Measurements from ENCODE around the gene OR6K2.
"Not testable (repeated sequence)": the region's sequence is repeated elsewhere in the genome, so short reads cannot be mapped to it uniquely, and the experiment has no call there.

Gene OR6K2

GRCh38 chr1:158700552-158700951 lies at the start of gene OR6K2:
OR6K2 (minus strand) TSS chr1:158700652; CDS start chr1:158700652, 0 bp downstream.
- DNase-seq: no peak

- DNase-seq: no peak
These were observed 35.4 kb upstream of the OR6K2 start for GRCh38 chr1:158735848-158736247.

- no peak for DNase-seq
These were observed 32.1 kb upstream of the OR6K2 start for GRCh38 chr1:158732524-158732923.

- no peak for DNase-seq
These were observed 31.3 kb upstream of the OR6K2 start for GRCh38 chr1:158731707-158732106.

- no peak for DNase-seq
These were observed 30.0 kb upstream of the OR6K2 start for GRCh38 chr1:158730453-158730852.

- DNase-seq: no peak
These were observed 28.2 kb upstream of the OR6K2 start for GRCh38 chr1:158728510-158729225.

- no peak for DNase-seq
These were observed 24.0 kb upstream of the OR6K2 start for GRCh38 chr1:158724442-158724841.

GRCh38 chr1:158720620-158721019 lies 20.2 kb upstream of the OR6K2 start, which contains the start of gene OR6K3:
OR6K3 (minus strand) TSS chr1:158720720; CDS start chr1:158718115, 2,605 bp downstream.
- DNase-seq: no peak

GRCh38 chr1:158719664-158720063 lies 19.2 kb upstream of the OR6K2 start:
- no peak for DNase-seq

- DNase-seq: no peak
These were observed 16.9 kb upstream of the OR6K2 start for GRCh38 chr1:158717344-158717743.

GRCh38 chr1:158716335-158716734 lies 15.9 kb upstream of the OR6K2 start:
- DNase-seq: no peak

- no peak for DNase-seq
These were observed 14.3 kb upstream of the OR6K2 start for GRCh38 chr1:158714754-158715153.

- no peak for DNase-seq
These were observed 10.6 kb upstream of the OR6K2 start for GRCh38 chr1:158711098-158711497.

- no peak for DNase-seq
These were observed 5.6 kb upstream of the OR6K2 start for GRCh38 chr1:158706096-158706495.

- no peak for DNase-seq
These were observed 5.9 kb downstream of the OR6K2 start for GRCh38 chr1:158694596-158694995.

- DNase-seq: no peak
These were observed 8.1 kb downstream of the OR6K2 start for GRCh38 chr1:158692356-158692755.

- no peak for DNase-seq
These were observed 8.5 kb downstream of the OR6K2 start for GRCh38 chr1:158691907-158692306.

- not testable (repeated sequence) for DNase-seq
These were observed 9.3 kb downstream of the OR6K2 start for GRCh38 chr1:158691149-158691548.

- no peak for DNase-seq
These were observed 10.6 kb downstream of the OR6K2 start for GRCh38 chr1:158689875-158690274.

- DNase-seq: no peak
These were observed 11.3 kb downstream of the OR6K2 start for GRCh38 chr1:158689110-158689509.

GRCh38 chr1:158688343-158688742 lies 12.1 kb downstream of the OR6K2 start:
- not testable (repeated sequence) for DNase-seq

- no peak for DNase-seq
These were observed 13.4 kb downstream of the OR6K2 start for GRCh38 chr1:158687037-158687436.

GRCh38 chr1:158686111-158687009 lies 14.1 kb downstream of the OR6K2 start, which contains the start of gene SPTA1:
SPTA1 (minus strand) TSS chr1:158686715; CDS start chr1:158686517, 198 bp downstream.
- DNase-seq: no peak

GRCh38 chr1:158685085-158685484 lies 15.4 kb downstream of the OR6K2 start:
- DNase-seq: no peak
